DOHH2 (cell line): Measurements from ENCODE around the gene PRKCE.

Source experiments
- H3F3A ChIP-seq: fragments of 200-600 bp; sonication (generic), shearing (Covaris generic); 2 replicates; pipeline ENCODE4 v1.6.0; 2016; ENCODE audit warnings: antibody characterized with exemption, mild to moderate bottlenecking; ENCODE audit not compliant: control insufficient read depth, insufficient read depth
- H3K27ac ChIP-seq: fragments of 200-600 bp; sonication (generic); 2 replicates; pipeline ENCODE4 v1.5.1; 2014; ENCODE audit warnings: low read depth, mild to moderate bottlenecking, low read length, moderate library complexity
- H3K27me3 ChIP-seq: fragments of 200-600 bp; sonication (generic); 2 replicates; pipeline ENCODE4 v1.6.1; 2014; ENCODE audit warnings: mild to moderate bottlenecking, low read length, mixed read lengths; ENCODE audit not compliant: control insufficient read depth
- H3K36me3 ChIP-seq: fragments of 200-600 bp; sonication (generic); 2 replicates; pipeline ENCODE4 v1.6.1; 2014; ENCODE audit warnings: mild to moderate bottlenecking, low read length, moderate library complexity, mixed read lengths; ENCODE audit not compliant: control insufficient read depth
- H3K4me1 ChIP-seq: fragments of 200-600 bp; sonication (generic); 2 replicates; pipeline ENCODE4 v1.6.1; 2014; ENCODE audit warnings: mild to moderate bottlenecking, low read length, mixed read lengths; ENCODE audit not compliant: control insufficient read depth
- H3K4me2 ChIP-seq: fragments of 200-600 bp; sonication (generic); 2 replicates; pipeline ENCODE4 v1.6.0; 2014; ENCODE audit warnings: mild to moderate bottlenecking, low read length, moderate library complexity
- H3K4me3 ChIP-seq: fragments of 200-600 bp; sonication (generic); 2 replicates; pipeline ENCODE4 v1.5.1; 2014; ENCODE audit warnings: mild to moderate bottlenecking, low read length, mixed read lengths
- H3K79me2 ChIP-seq: fragments of 200-600 bp; sonication (generic); 2 replicates; pipeline ENCODE4 v1.6.1; 2014; ENCODE audit warnings: mild to moderate bottlenecking, low read length, mixed read lengths; ENCODE audit not compliant: control insufficient read depth
- H3K9me2 ChIP-seq: fragments of 200-600 bp; sonication (generic); replicated peaks from 2 replicates; pipeline ENCODE4 v1.6.1; 2014; ENCODE audit warnings: mild to moderate bottlenecking, low read length, mixed read lengths; ENCODE audit not compliant: control insufficient read depth
- H3K9me3 ChIP-seq: fragments of 200-600 bp; sonication (generic); 2 replicates; pipeline ENCODE4 v1.6.1; 2014; ENCODE audit warnings: antibody characterized with exemption, low read length, mixed read lengths; ENCODE audit not compliant: control insufficient read depth, insufficient read depth
- H4K20me1 ChIP-seq: fragments of 200-600 bp; sonication (generic); 2 replicates; pipeline ENCODE4 v1.6.0; 2014; ENCODE audit warnings: low read depth, mild to moderate bottlenecking, antibody characterized with exemption, low read length, moderate library complexity; ENCODE audit not compliant: control insufficient read depth, insufficient read depth
- EZH2phosphoT487 ChIP-seq: fragments of 200-600 bp; sonication (generic); IDR thresholded peaks from 2 replicates; pipeline ENCODE4 v1.6.1; 2017; ENCODE audit warnings: borderline replicate concordance, mild to moderate bottlenecking, antibody characterized with exemption, low read length, moderate library complexity, mixed read lengths
- TF ChIP-seq, protein P1 (sequence below): fragments of 200-600 bp; sonication (generic); IDR thresholded peaks from one replicate; pipeline ENCODE4 v1.5.1; 2014; ENCODE audit warnings: antibody characterized with exemption, mild to moderate bottlenecking, low read depth, low read length; ENCODE audit not compliant: poor library complexity, severe bottlenecking

The PRKCE gene

DNA sequence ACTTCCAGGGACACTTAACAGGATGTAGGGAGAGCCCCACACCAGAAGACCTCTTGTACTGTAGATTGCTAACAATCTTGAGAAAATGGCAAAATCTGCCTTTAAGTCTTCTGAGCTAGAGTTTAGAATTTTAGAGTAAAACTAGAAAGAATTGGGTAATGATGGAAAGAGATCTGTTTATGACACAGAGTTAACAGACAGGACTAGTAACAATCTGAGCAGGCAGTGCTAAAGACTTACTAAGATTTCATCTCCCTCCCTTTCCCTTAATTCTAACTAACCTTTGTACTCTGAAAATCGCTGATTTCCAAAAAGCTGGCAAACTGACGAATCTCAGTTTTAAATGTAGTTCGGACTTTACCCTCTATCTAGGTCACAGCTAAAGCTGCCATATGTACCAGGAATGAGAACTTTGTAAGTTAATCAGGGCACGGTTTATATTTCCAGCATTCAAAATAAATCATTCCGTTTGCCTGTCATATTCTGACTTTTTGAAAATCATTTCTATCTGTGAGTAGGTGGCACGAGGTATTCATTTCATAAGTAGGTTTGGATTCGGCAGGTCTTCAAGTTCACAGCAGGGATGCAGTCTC is 389.2 kb downstream of the PRKCE start:
- Histone ChIP-seq H3K4me3 (no peak overlapping the region), H3K27ac (no peak overlapping the region)
- TF ChIP-seq EZH2phosphoT487: no peak
- TF ChIP-seq, protein P1, sequence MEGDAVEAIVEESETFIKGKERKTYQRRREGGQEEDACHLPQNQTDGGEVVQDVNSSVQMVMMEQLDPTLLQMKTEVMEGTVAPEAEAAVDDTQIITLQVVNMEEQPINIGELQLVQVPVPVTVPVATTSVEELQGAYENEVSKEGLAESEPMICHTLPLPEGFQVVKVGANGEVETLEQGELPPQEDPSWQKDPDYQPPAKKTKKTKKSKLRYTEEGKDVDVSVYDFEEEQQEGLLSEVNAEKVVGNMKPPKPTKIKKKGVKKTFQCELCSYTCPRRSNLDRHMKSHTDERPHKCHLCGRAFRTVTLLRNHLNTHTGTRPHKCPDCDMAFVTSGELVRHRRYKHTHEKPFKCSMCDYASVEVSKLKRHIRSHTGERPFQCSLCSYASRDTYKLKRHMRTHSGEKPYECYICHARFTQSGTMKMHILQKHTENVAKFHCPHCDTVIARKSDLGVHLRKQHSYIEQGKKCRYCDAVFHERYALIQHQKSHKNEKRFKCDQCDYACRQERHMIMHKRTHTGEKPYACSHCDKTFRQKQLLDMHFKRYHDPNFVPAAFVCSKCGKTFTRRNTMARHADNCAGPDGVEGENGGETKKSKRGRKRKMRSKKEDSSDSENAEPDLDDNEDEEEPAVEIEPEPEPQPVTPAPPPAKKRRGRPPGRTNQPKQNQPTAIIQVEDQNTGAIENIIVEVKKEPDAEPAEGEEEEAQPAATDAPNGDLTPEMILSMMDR: no peak

DNA sequence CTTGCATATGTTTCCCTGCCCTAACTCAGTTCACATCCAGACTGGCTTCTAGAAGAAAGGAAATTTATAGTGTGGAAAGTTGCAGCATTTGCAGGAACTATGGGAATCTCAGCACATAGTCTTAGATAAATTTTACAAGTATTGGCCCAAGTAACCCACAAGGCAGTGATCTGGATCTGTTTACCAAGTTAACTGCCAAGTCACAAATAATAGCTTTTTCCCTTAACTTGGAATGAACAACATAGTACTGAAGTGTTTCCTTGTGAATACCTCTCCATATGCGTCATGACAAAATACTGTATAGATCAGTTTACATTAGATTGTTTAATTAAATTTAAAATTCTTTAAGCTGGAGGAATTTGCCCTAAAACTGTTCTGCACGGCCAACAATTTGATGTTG is 390.0 kb downstream of the PRKCE start:
- no peaks in the 10 kb centered on the region for H3K9me2 ChIP-seq

More for the DNA sequence above, 389.2 kb downstream of the PRKCE start:
- Histone ChIP-seq H3K9me3 (no peaks in the 10 kb centered on the region), H3K4me2 (no peak overlapping the region), H3K79me2 (no peaks in the 10 kb centered on the region), H3K36me3 (no peaks in the 10 kb centered on the region), H3K9me2 (no peaks in the 10 kb centered on the region), H3F3A (no peaks in the 10 kb centered on the region), H3K4me1 (no peaks in the 10 kb centered on the region), H4K20me1 (no peaks in the 10 kb centered on the region), H3K27me3 (no peaks in the 10 kb centered on the region)

DNA sequence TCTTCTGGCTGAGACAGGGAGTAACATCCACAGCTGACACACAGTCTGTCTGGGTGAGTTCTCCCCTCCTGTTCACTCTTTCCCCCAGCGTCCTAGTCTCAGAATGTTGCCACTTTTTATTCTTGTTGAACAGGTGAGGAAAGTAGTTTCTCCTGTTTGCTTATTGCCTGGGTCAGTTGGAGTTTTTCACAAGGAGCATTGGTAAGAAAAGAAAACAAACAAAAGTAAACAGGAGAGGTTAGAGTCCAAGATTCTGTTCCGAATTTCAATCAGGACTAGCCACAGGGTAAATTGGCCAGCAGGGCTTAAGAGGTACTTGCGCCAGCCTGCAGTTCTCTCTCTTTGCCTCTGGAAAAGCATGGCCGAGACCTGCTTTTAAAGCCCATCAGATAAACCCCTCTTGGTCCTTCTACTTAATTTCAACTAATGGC is 390.7 kb downstream of the PRKCE start:
- TF ChIP-seq EZH2phosphoT487: no peak
- TF ChIP-seq, protein P1: no peak
- H3K27ac ChIP-seq: no peak overlapping the region

More for the DNA sequence above, 390.0 kb downstream of the PRKCE start:
- H4K20me1 ChIP-seq: no peaks in the 10 kb centered on the region
- H3F3A ChIP-seq: no peaks in the 10 kb centered on the region
- no peak overlapping the region for H3K4me3 ChIP-seq
- no peaks in the 10 kb centered on the region for H3K27me3 ChIP-seq
- H3K36me3 ChIP-seq: no peaks in the 10 kb centered on the region
- TF ChIP-seq EZH2phosphoT487: no peak
- TF ChIP-seq, protein P1: no peak
- no peaks in the 10 kb centered on the region for H3K79me2 ChIP-seq
- H3K4me1 ChIP-seq: no peaks in the 10 kb centered on the region
- no peak overlapping the region for H3K27ac ChIP-seq
- no peak overlapping the region for H3K4me2 ChIP-seq
- no peaks in the 10 kb centered on the region for H3K9me3 ChIP-seq

More for the DNA sequence above, 390.7 kb downstream of the PRKCE start:
- Histone ChIP-seq H3K4me3 (no peak overlapping the region), H3F3A (no peaks in the 10 kb centered on the region), H3K36me3 (no peaks in the 10 kb centered on the region), H3K27me3 (no peaks in the 10 kb centered on the region), H3K79me2 (no peaks in the 10 kb centered on the region), H4K20me1 (no peaks in the 10 kb centered on the region), H3K4me2 (no peak overlapping the region), H3K4me1 (no peaks in the 10 kb centered on the region), H3K9me3 (no peaks in the 10 kb centered on the region), H3K9me2 (no peaks in the 10 kb centered on the region)
